Glutamatergic neuron (in vitro differentiated cells): Measurements from ENCODE around the gene CEMIP2. TPM values are rescaled to one million over a fixed set of nuclear protein-coding genes. Genes with fewer than 3 reads are reported as not detected.

Experiments used
- DNase-seq: peaks from one replicate; pipeline ENCODE4 v3.0.0; 2022
- H3K27ac Mint-ChIP-seq: one replicate; pipeline ENCODE4 v1.8.0; 2020; ENCODE audit warnings: mild to moderate bottlenecking, mixed read lengths, inconsistent platforms; ENCODE audit not compliant: unreplicated experiment
- H3K27me3 Mint-ChIP-seq: one replicate; pipeline ENCODE4 v1.8.0; 2020; ENCODE audit warnings: mild to moderate bottlenecking, moderate library complexity, mixed read lengths, inconsistent platforms; ENCODE audit not compliant: unreplicated experiment
- H3K36me3 Mint-ChIP-seq: one replicate; pipeline ENCODE4 v1.8.0; 2020; ENCODE audit warnings: mild to moderate bottlenecking, mixed read lengths, inconsistent platforms; ENCODE audit not compliant: unreplicated experiment
- H3K4me1 Mint-ChIP-seq: one replicate; pipeline ENCODE4 v1.8.0; 2020; ENCODE audit warnings: mild to moderate bottlenecking, low read depth, mixed read lengths, inconsistent platforms; ENCODE audit not compliant: unreplicated experiment
- H3K4me3 Mint-ChIP-seq: one replicate; pipeline ENCODE4 v1.8.0; 2020; ENCODE audit warnings: mild to moderate bottlenecking, mixed read lengths, inconsistent platforms; ENCODE audit not compliant: unreplicated experiment
- H3K9me3 Mint-ChIP-seq: one replicate; pipeline ENCODE4 v1.8.0; 2020; ENCODE audit warnings: mild to moderate bottlenecking, moderate library complexity, mixed read lengths, inconsistent platforms; ENCODE audit not compliant: unreplicated experiment
- CTCF ChIP-seq: fragments of 200-600 bp; sonication (generic); IDR thresholded peaks from one replicate; pipeline ENCODE4 v1.5.0; 2021; ENCODE audit not compliant: partially characterized antibody, unreplicated experiment
- total RNA-seq: library from RNA; stranded (reverse); fragmentation: NEBNext Ultra II Directional; extraction: Animal tissue kit (Norgen Biotek cat#: 25700); gene quantifications from one replicate; pipeline ENCODE4 v1.2.1, GENCODE V29; 2021; ENCODE audit not compliant: unreplicated experiment

Gene CEMIP2
- total RNA-seq, 1 donor from 2014 or later, result 122 TPM

DNA sequence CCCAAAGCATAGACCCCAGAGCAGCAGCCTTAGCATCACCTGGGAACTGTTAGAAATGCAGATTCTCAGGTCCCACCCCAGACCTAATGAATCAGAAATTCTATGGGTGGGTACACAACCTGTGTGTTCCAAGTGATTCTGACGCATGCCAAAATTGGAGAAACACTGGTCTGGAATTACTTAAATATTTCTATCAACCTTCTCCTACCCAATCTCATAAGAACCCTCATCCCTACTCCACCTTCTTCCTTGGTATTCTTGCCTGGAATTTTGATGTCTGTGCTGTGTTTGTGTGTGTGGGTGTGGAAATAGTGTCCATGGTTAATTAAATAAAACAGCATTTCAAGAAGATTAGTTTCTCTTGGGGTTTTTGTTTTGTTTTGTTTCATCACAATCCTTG is 111.8 kb downstream of the CEMIP2 start:
- Mint-ChIP-seq H3K9me3 (no peaks in the 10 kb centered on the region), H3K27ac (no peak overlapping the region), H3K36me3 (no peaks in the 10 kb centered on the region)

DNA sequence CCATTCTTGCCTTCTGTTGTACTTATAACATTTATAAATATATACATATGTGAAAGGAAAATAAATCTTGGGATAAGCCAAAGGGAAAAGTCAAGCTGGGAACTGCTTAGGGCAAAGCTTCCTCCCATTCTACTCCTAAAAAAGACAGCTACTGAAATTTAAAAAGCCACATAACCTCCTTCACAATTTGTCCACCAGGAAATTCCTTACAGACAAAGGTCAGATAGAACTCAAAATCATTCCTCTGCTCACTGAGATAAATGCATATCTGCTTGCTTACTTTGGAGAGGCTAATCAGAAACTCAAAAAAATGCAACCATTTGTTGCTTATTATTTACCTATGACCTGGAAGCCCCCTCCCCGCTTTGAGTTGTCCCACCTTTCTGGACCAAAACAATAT is 112.5 kb downstream of the CEMIP2 start:
- Mint-ChIP-seq H3K27ac (no peak overlapping the region), H3K27me3 (no peaks in the 10 kb centered on the region), H3K4me1 (peaks cover 8% of the 10 kb centered on the region), H3K9me3 (no peaks in the 10 kb centered on the region), H3K4me3 (no peak overlapping the region), H3K36me3 (no peaks in the 10 kb centered on the region)
- TF ChIP-seq CTCF, result no peak
- no peak for DNase-seq

More for the DNA sequence above, 111.8 kb downstream of the CEMIP2 start:
- no peak overlapping the region for H3K4me3 Mint-ChIP-seq
- peaks cover 8% of the 10 kb centered on the region for H3K4me1 Mint-ChIP-seq
- H3K27me3 Mint-ChIP-seq, result no peaks in the 10 kb centered on the region
- no peak for TF ChIP-seq CTCF
- DNase-seq, result no peak

DNA sequence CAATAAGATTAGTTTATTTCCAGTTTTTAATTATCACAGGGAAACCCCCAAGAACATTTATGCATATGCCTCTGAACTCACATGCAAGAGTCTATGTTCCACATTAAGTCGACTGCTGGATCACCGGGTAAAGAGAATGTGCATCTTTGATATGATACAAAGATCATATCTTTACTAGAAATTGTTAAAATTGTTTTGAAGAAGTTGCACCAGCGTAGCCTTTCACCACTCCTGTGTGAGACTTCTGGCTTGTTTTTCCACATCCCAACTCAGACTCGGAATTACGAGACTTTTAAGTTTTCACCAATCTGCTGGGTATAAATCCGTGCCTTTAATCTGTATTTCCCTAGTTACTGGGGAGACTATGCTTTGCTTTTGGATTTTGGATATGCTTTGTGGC is 113.2 kb downstream of the CEMIP2 start:
- H3K4me3 Mint-ChIP-seq, result no peak overlapping the region
- peaks cover 6% of the 10 kb centered on the region for H3K4me1 Mint-ChIP-seq
- no peak for DNase-seq
- H3K27me3 Mint-ChIP-seq, result no peaks in the 10 kb centered on the region
- TF ChIP-seq CTCF, result no peak
- no peak overlapping the region for H3K27ac Mint-ChIP-seq
- no peaks in the 10 kb centered on the region for H3K9me3 Mint-ChIP-seq
- no peaks in the 10 kb centered on the region for H3K36me3 Mint-ChIP-seq

- Mint-ChIP-seq H3K9me3 (no peaks in the 10 kb centered on the region), H3K4me3 (no peak overlapping the region), H3K4me1 (no peaks in the 10 kb centered on the region), H3K27me3 (no peaks in the 10 kb centered on the region), H3K36me3 (no peaks in the 10 kb centered on the region), H3K27ac (no peak overlapping the region)
- TF ChIP-seq CTCF, result no peak
- DNase-seq, result no peak
These were observed 115.8 kb downstream of the CEMIP2 start for GRCh38 chr9:71652480-71652879.

DNA sequence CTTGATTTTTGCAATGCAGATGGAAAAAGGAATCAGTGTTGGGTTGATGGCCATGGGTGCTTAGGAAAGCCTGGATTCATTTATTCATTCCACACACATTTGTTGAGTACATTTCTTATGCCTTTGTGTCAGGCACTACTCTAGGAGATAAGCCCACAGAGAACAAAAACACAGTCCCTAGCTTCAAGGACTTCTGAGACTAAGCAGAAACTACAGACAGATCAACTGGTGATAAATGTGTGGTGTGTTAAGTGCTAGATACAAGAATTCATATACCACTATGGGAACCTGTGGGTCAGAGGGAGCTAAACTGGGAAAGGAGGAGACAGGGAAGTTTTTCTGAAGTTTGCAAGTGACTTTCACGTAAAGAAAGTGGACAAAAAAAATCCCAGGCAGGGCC is 119.9 kb downstream of the CEMIP2 start:
- TF ChIP-seq CTCF, result no peak
- Mint-ChIP-seq H3K9me3 (peaks cover 2% of the 10 kb centered on the region), H3K27me3 (no peaks in the 10 kb centered on the region), H3K27ac (no peak overlapping the region), H3K36me3 (no peaks in the 10 kb centered on the region), H3K4me1 (no peaks in the 10 kb centered on the region), H3K4me3 (no peak overlapping the region)
- DNase-seq, result no peak
